Common myeloid progenitor, CD34-positive (primary cell): ENCODE measurements around the gene POU2F2.

ENCODE experiments used
- CTCF ChIA-PET: fragments of 350-600 bp; sonication (Branson Sonifier 250); formaldehyde crosslinking; loops from one replicate; lab custom pipeline; 2021; ENCODE audit warnings: antibody characterized with exemption; lab: Charles Lee
- POLR2A ChIA-PET: fragments of 350-600 bp; sonication (Branson Sonifier 250); formaldehyde crosslinking; loops from one replicate; lab custom pipeline; 2021; ENCODE audit warnings: antibody characterized with exemption; lab: Charles Lee
- DNase-seq, 3 donors: peaks; one replicate each; pipeline versions ENCODE4 v3.0.0 to v3.0.0-alpha.2; 2013
- H3K27ac ChIP-seq, 2 experiments: 1 replicate in 1 of 2; 2 replicates in 1 of 2; pipeline ENCODE4 v1.7.0; 2013; ENCODE audit warnings: inconsistent platforms in 2 of 2, low read length in 2 of 2, mild to moderate bottlenecking in 2 of 2, low read depth in 1 of 2, moderate library complexity in 1 of 2; ENCODE audit not compliant: severe bottlenecking in 2 of 2, insufficient read depth in 1 of 2, poor library complexity in 1 of 2
- H3K27me3 ChIP-seq, 5 experiments: replicated peaks in 2 of 5; 1 replicate in 3 of 5; 2 replicates in 2 of 5; pipeline versions ENCODE4 v1.6.1 to v1.7.0; 2013; ENCODE audit warnings: low read length in 4 of 5, mild to moderate bottlenecking in 2 of 5, moderate library complexity in 2 of 5, inconsistent platforms in 1 of 5; ENCODE audit not compliant: insufficient read depth in 5 of 5, control insufficient read depth in 4 of 5
- H3K36me3 ChIP-seq, 4 experiments: 1 replicate in 2 of 4; 2 replicates in 2 of 4; pipeline versions ENCODE4 v1.6.1 to v1.7.0; 2013; ENCODE audit warnings: low read length in 3 of 4, control low read depth in 1 of 4, mild to moderate bottlenecking in 1 of 4; ENCODE audit not compliant: control insufficient read depth in 4 of 4, insufficient read depth in 4 of 4
- H3K4me1 ChIP-seq, 4 experiments: 1 replicate in 3 of 4; 2 replicates in 1 of 4; pipeline versions ENCODE4 v1.6.1 to v1.7.1; 2013; ENCODE audit warnings: low read length in 3 of 4, mild to moderate bottlenecking in 3 of 4, control low read depth in 1 of 4, inconsistent platforms in 1 of 4, moderate library complexity in 1 of 4; ENCODE audit not compliant: control insufficient read depth in 4 of 4, insufficient read depth in 4 of 4; ENCODE audit errors: control extremely low read depth in 1 of 4
- H3K4me3 ChIP-seq, 7 experiments: 1 replicate in 4 of 7; 2 replicates in 3 of 7; pipeline versions ENCODE4 v1.5.1 to v1.7.0; 2013; ENCODE audit warnings: mild to moderate bottlenecking in 7 of 7, low read length in 6 of 7, moderate library complexity in 6 of 7, inconsistent platforms in 2 of 7, low read depth in 2 of 7, control low read depth in 1 of 7; ENCODE audit not compliant: insufficient read depth in 4 of 7, control insufficient read depth in 1 of 7; ENCODE audit errors: extremely low read depth in 1 of 7
- H3K9me3 ChIP-seq, 5 experiments: 1 replicate in 4 of 5; 2 replicates in 1 of 5; pipeline versions ENCODE4 v1.6.1 to v1.7.1; 2013; ENCODE audit warnings: low read length in 4 of 5, mild to moderate bottlenecking in 2 of 5, inconsistent platforms in 1 of 5, low read depth in 1 of 5, moderate library complexity in 1 of 5; ENCODE audit not compliant: control insufficient read depth in 4 of 5, insufficient read depth in 2 of 5; ENCODE audit errors: control extremely low read depth in 1 of 5
- WGBS: methylation state at CpG from one replicate; pipeline ENCODE4 v1.1.5; 2013; ENCODE audit not compliant: insufficient coverage; 5-methylcytosine and 5-hydroxymethylcytosine counted together

The POU2F2 gene

DNA sequence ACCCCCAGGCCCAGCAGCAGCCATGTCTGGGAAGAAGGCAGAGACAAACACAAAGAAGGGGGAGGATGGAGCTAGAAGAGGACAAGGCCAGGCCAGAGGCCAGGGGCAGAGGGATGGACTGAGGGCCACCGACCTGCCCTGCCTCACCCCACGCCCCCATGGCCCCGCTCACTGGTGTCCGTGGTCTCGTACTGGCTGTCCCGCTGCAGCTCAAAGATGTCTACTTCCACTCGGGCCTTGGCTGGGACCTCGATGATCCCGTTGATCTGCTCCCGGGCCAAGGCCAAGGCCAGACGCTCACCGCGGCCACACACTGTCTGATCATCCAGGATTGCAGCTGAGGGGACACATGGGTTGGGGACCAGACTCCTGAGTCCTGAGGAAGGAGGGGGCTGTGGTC lies 67.2 kb downstream of the POU2F2 start:
- H3K4me1 ChIP-seq: peaks cover 3 to 20% (median 19%) of the 10 kb centered on the region in 4 experiments
- ChIA-PET POLR2A (interaction anchor here (1.3 kb wide), 1 partner anchor 13 kb away, joined by 3 read pairs; no protein-coding TSS in a partner anchor), CTCF (interaction anchor here (1.6 kb wide), 1 partner anchor 37 kb away, joined by 5 read pairs; no protein-coding TSS in a partner anchor)
- 96% methylated on average over 13 of the region's 13 CpGs for WGBS
- no peaks in the 10 kb centered on the region for H3K27me3 ChIP-seq
- H3K27ac ChIP-seq: no peak overlapping the region
- no peak for DNase-seq
- no peaks in the 10 kb centered on the region for H3K9me3 ChIP-seq
- peaks cover 6 to 47% (median 40%) of the 10 kb centered on the region in 4 experiments for H3K36me3 ChIP-seq
- H3K4me3 ChIP-seq: no peak overlapping the region

- no peak for DNase-seq
- no peaks in the 10 kb centered on the region for H3K27me3 ChIP-seq
- CTCF ChIA-PET: interaction anchor here (1.6 kb wide), 1 partner anchor 36 kb away, joined by 5 read pairs; no protein-coding TSS in a partner anchor
- H3K27ac ChIP-seq: no peak overlapping the region
- H3K4me3 ChIP-seq: no peak overlapping the region
- no peaks in the 10 kb centered on the region for H3K9me3 ChIP-seq
- H3K36me3 ChIP-seq: peaks cover 6 to 53% (median 43%) of the 10 kb centered on the region in 4 experiments
- peaks cover 3 to 15% (median 14%) of the 10 kb centered on the region in 4 experiments for H3K4me1 ChIP-seq
- POLR2A ChIA-PET: no interaction called here
- 96% methylated on average over 5 of the region's 6 CpGs for WGBS
Observed at GRCh38 chr19:42064432-42064831, 67.8 kb downstream of the POU2F2 start.

DNA sequence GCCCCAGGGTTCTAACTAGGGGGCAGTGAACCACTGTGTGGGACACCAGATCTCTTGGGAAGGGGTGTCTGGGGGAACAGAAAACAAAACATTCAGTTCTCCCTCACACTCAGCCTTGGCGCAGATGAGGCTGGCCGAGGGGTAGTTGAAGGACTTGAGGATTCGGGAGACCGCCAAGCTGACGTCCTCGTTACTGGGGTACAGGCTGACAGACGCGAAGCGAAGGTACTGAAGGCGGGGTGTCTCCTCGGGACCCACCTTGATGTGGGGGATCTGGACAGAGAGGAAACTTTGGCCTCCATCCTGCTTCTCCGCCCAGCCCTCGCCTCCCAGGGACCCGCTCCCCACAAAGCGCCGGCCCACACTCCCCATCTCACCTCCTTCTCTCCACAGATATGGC lies 69.9 kb downstream of the POU2F2 start:
- H3K4me1 ChIP-seq: no peaks in the 10 kb centered on the region
- no peak overlapping the region for H3K4me3 ChIP-seq
- no peaks in the 10 kb centered on the region for H3K9me3 ChIP-seq
- H3K27me3 ChIP-seq: no peaks in the 10 kb centered on the region
- POLR2A ChIA-PET: no interaction called here
- H3K36me3 ChIP-seq: peaks cover 8 to 67% (median 52%) of the 10 kb centered on the region in 4 experiments
- H3K27ac ChIP-seq: no peak overlapping the region
- CTCF ChIA-PET: no interaction called here
- DNase-seq: no peak
- WGBS: 93% methylated on average over 10 of the region's 16 CpGs

GRCh38 chr19:42060117-42060516 lies 72.1 kb downstream of the POU2F2 start:
- Histone ChIP-seq H3K27me3 (no peaks in the 10 kb centered on the region), H3K27ac (no peak overlapping the region), H3K36me3 (peaks cover 14 to 82% (median 55%) of the 10 kb centered on the region in 4 experiments), H3K9me3 (no peaks in the 10 kb centered on the region), H3K4me3 (no peak overlapping the region), H3K4me1 (peaks cover 0 to 4% (median 0%) of the 10 kb centered on the region in 4 experiments)
- CTCF ChIA-PET: interaction anchor here (0.9 kb wide), 1 partner anchor 33 kb away, joined by 5 read pairs; no protein-coding TSS in a partner anchor
- POLR2A ChIA-PET: no interaction called here
- 93% methylated on average over 3 of the region's 3 CpGs for WGBS
- no peak for DNase-seq

GRCh38 chr19:42059196-42059595 lies 73.0 kb downstream of the POU2F2 start:
- Histone ChIP-seq H3K27me3 (no peaks in the 10 kb centered on the region), H3K36me3 (peaks cover 18 to 80% (median 56%) of the 10 kb centered on the region in 4 experiments), H3K27ac (no peak overlapping the region), H3K4me1 (peaks cover 0 to 4% (median 0%) of the 10 kb centered on the region in 4 experiments), H3K4me3 (no peak overlapping the region), H3K9me3 (no peaks in the 10 kb centered on the region)
- ChIA-PET CTCF (no interaction called here), POLR2A (no interaction called here)
- 93% methylated on average over 3 of the region's 13 CpGs for WGBS
- no peak for DNase-seq

DNA sequence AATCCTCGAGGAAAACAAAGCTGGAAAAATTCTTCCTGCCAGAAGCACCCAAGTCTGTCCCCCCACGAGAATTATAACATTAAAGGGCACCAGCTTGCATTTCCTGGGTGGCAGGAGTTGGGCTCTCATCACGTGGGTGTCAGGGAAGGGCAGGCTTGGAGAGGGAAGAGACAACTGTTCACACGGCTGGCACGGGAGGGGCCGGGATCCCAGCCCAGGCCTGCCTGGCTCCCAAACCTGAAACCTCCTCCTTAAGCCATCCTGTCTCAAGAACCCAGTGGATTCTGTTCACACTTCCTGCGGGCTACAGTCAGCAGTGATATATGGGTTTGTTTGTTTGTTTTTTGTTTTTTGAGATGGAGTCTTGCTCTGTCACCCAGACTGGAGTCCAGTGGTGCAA lies 74.4 kb downstream of the POU2F2 start:
- DNase-seq: no peak
- Histone ChIP-seq H3K36me3 (peaks cover 17 to 82% (median 57%) of the 10 kb centered on the region in 4 experiments), H3K4me3 (no peak overlapping the region), H3K9me3 (no peaks in the 10 kb centered on the region), H3K27me3 (no peaks in the 10 kb centered on the region), H3K4me1 (peaks cover 0 to 4% (median 0%) of the 10 kb centered on the region in 4 experiments), H3K27ac (no peak overlapping the region)
- 89% methylated on average over 4 of the region's 7 CpGs for WGBS
- POLR2A ChIA-PET: no interaction called here
- CTCF ChIA-PET: no interaction called here

GRCh38 chr19:42054205-42054604 lies 78.0 kb downstream of the POU2F2 start:
- H3K36me3 ChIP-seq: peaks cover 17 to 77% (median 49%) of the 10 kb centered on the region in 4 experiments
- ChIA-PET POLR2A (no interaction called here), CTCF (interaction anchor here (0.9 kb wide), 1 partner anchor 19 kb away, joined by 3 read pairs; no protein-coding TSS in a partner anchor)
- DNase-seq: no peak
- no peak overlapping the region for H3K27ac ChIP-seq
- no peaks in the 10 kb centered on the region for H3K9me3 ChIP-seq
- WGBS: 98% methylated on average over 8 of the region's 18 CpGs
- H3K4me1 ChIP-seq: peaks cover 0 to 4% (median 0%) of the 10 kb centered on the region in 4 experiments
- no peaks in the 10 kb centered on the region for H3K27me3 ChIP-seq
- H3K4me3 ChIP-seq: no peak overlapping the region
